IPS DF 6.9 (cell line): ENCODE results near the gene STIM1.
A peak's percentile ranks its signal among the peaks of the same experiment; 100 is the strongest.
"Not testable (repeated sequence)": the region's sequence is repeated elsewhere in the genome, so short reads cannot be mapped to it uniquely, and the experiment has no call there.

Source experiments
- DNase-seq: peaks from one replicate; pipeline ENCODE4 v3.0.0-alpha.2; 2013; ENCODE audit warnings: low read depth, low spot score
- H3K27ac ChIP-seq: one replicate; pipeline ENCODE4 v1.5.1; 2013; ENCODE audit warnings: low read length, control low read depth
- H3K27me3 ChIP-seq: 2 replicates; pipeline ENCODE4 v1.6.1; 2013; ENCODE audit warnings: mild to moderate bottlenecking, low read length; ENCODE audit not compliant: control insufficient read depth, insufficient read depth
- H3K36me3 ChIP-seq: 2 replicates; pipeline ENCODE4 v1.6.1; 2013; ENCODE audit warnings: low read length; ENCODE audit not compliant: control insufficient read depth, insufficient read depth
- H3K4me1 ChIP-seq: 2 replicates; pipeline ENCODE4 v1.6.1; 2013; ENCODE audit warnings: low read length; ENCODE audit not compliant: control insufficient read depth, insufficient read depth
- H3K4me3 ChIP-seq: 2 replicates; pipeline ENCODE4 v1.5.1; 2013; ENCODE audit warnings: mild to moderate bottlenecking, low read length
- H3K9me3 ChIP-seq: 2 replicates; pipeline ENCODE4 v1.6.1; 2013; ENCODE audit warnings: low read length, inconsistent platforms; ENCODE audit not compliant: control insufficient read depth, insufficient read depth
- WGBS: extraction: QIAGEN DNeasy Blood & Tissue Kit; methylation state at CpG from one replicate; pipeline ENCODE4 v1.1.7; 2013; ENCODE audit warnings: mixed read lengths, missing lambda C conversion rate; ENCODE audit not compliant: insufficient read length, insufficient coverage; 5-methylcytosine and 5-hydroxymethylcytosine counted together

Gene STIM1

DNA sequence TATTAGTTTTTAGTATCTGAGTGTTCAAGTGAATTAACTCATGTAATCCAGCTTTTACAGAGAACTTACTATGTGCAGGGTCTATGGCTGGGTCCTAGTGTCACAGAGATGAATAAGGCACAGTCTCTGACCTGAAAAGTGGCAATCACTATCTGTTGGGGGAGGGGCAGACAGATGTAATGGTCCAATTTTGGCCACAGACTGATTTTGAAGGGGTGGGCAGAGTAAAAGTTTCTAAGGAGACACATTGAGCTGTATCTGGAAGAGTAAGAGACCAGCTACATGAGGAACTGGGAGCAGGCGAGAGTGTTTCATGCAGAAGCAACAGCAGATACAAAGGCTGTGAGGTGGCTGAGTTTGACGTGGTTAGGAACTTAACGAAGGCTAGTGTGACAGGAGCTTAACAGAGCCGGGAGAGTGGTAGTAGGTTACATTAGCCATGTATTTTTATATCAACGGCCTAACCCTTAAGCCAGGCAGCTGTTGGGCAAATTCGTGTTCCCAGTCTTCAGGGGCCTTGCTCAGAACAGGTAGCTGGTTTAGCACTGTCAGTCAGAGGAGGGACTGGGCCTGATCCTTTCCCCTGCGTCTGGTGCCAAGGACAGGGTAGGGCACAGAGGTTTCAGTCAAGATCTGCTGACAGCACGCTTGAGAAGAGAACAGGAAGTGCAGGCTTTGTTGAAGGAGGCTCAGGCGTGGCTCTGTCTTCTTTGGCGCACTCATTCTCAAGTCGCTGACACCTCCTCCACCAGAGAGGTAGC is 1.4 kb upstream of the STIM1 start:
- Histone ChIP-seq H3K4me1 (0 out of 2 replicates have a peak, but pooled peaks cover 3% of the 10 kb centered on the region), H3K9me3 (no peaks in the 10 kb centered on the region), H3K27ac (no peak overlapping the region), H3K36me3 (no peaks in the 10 kb centered on the region), H3K4me3 (no peak overlapping the region), H3K27me3 (no peaks in the 10 kb centered on the region; the same call in 1 of the 2 replicates)
- DNase-seq, result no peak
- no CpG with 5 or more reads among the region's 11 CpGs for WGBS

DNA sequence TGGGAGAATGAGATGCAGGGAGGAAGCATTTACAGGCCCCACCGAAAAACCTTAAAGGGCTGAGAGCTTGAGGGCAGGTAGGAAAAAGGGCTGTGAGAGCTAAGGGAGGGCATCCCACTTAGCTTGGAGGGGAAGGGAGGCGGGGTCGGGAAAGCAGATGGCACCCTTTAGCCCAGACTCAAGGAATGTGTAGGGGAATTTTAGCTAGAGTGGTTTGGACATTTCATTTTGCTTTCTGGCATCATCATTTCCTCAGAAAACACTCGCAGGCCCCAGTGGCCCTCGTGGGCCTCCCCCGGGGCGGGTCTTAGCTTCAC is 846 bp upstream of the STIM1 start:
- H3K36me3 ChIP-seq, result no peaks in the 10 kb centered on the region
- WGBS, result no CpG with 5 or more reads among the region's 7 CpGs
- DNase-seq, result no peak
- no peaks in the 10 kb centered on the region for H3K9me3 ChIP-seq
- no peak overlapping the region for H3K27ac ChIP-seq
- no peaks in the 10 kb centered on the region; the same call in 1 of the 2 replicates for H3K27me3 ChIP-seq
- no peak overlapping the region; the same call in 1 of the 2 replicates for H3K4me3 ChIP-seq
- peaks cover 6% of the 10 kb centered on the region; the same call in 1 of the 2 replicates for H3K4me1 ChIP-seq

DNA sequence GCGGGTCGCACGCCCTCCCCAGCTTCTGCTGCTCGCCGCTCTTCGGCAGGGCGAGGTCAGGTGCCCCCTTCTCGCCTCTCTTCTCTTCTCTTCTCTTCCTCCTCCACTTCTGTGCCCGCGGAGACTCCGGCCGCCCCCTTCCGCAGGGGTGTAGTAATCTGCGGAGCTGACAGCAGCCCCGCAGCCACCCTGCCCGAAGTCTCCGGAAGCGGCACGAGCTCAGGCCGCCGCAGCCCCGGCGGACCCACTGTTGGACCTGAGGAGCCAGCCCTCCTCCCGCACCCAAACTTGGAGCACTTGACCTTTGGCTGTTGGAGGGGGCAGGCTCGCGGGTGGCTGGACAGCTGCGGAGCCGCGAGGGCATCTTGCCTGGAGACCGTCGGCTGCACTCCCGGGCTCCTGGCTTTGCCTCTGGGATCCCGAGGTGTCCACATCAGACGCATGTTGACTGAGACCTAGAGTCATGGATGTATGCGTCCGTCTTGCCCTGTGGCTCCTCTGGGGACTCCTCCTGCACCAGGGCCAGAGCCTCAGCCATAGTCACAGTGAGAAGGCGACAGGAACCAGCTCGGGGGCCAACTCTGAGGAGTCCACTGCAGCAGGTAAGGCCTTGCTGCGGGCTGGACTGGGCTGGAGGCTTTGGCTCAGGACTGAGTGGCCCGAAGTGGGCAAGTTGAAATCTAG is 486 bp downstream of the STIM1 start:
- H3K4me1 ChIP-seq, result peaks cover 6% of the 10 kb centered on the region; the same call in 1 of the 2 replicates
- no peak overlapping the region for H3K27ac ChIP-seq
- no peaks in the 10 kb centered on the region; the same call in 1 of the 2 replicates for H3K27me3 ChIP-seq
- peak overlapping the region; percentile 80; the same call in 1 of the 2 replicates for H3K4me3 ChIP-seq
- H3K36me3 ChIP-seq, result no peaks in the 10 kb centered on the region
- no peaks in the 10 kb centered on the region for H3K9me3 ChIP-seq
- DNase-seq, result no peak
- WGBS, result no CpG with 5 or more reads among the region's 40 CpGs

DNA sequence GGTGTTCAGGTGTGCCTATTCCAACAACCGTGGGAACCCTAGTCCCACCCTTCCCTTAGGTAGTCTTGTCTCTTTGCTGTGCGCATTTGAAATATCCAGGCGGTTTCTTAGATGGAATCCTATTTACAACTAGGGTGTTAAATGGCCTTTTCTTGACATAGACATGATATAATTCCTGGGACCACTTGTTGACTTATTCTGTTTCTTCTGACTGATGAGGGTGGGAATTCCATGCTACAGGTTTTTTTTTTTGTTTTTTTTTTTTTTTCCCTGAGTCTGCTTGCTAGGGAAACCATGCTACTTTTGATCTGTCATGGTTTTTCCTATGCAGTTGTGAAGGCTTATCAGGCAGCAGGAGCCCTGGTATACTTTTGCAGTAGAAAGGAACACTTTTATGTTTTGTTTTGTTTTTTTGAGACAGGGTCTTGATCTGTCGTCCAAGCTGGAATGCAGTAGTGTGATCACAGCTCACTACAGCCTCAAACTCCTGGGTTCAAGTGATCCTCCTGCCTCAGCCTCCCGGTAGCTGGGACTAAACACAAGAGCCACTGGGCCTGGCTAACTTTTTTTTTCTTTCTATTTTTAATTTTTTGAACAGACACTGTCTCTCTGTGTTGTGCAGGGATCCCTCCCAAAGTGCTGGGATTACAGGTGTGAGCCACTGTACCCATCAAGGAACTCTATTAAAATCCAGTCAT is 1.5 kb downstream of the STIM1 start:
- H3K36me3 ChIP-seq, result no peaks in the 10 kb centered on the region
- no peaks in the 10 kb centered on the region for H3K9me3 ChIP-seq
- no peak overlapping the region for H3K27ac ChIP-seq
- DNase-seq, result no peak
- peaks cover 6% of the 10 kb centered on the region; the same call in 1 of the 2 replicates for H3K4me1 ChIP-seq
- no peak overlapping the region for H3K4me3 ChIP-seq
- WGBS, result no CpG with 5 or more reads among the region's 5 CpGs
- H3K27me3 ChIP-seq, result no peaks in the 10 kb centered on the region; the same call in 1 of the 2 replicates

DNA sequence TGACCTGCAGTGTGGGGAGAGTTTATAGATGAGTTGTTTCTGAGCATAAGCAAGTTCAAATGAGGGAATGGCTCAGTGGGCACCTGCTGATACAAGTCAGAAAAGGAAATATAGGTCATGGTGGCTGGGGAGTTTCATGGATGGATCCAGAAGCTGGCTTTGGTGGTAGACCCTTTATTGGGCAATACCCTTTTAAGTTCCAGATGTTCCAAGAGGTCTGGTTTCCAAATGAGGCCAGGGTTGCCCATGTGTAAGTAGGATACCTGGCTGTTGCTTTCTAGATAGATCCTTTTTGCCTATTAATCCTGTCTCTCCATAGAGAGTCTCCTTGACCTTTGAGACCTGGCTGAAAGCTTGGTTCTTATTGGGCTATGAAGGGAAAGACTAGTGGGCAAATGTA is 2.2 kb downstream of the STIM1 start:
- Histone ChIP-seq H3K4me3 (no peak overlapping the region), H3K36me3 (no peaks in the 10 kb centered on the region), H3K27me3 (no peaks in the 10 kb centered on the region; the same call in 1 of the 2 replicates), H3K27ac (no peak overlapping the region), H3K9me3 (no peaks in the 10 kb centered on the region), H3K4me1 (peaks cover 7% of the 10 kb centered on the region; the same call in 1 of the 2 replicates)
- DNase-seq, result no peak

DNA sequence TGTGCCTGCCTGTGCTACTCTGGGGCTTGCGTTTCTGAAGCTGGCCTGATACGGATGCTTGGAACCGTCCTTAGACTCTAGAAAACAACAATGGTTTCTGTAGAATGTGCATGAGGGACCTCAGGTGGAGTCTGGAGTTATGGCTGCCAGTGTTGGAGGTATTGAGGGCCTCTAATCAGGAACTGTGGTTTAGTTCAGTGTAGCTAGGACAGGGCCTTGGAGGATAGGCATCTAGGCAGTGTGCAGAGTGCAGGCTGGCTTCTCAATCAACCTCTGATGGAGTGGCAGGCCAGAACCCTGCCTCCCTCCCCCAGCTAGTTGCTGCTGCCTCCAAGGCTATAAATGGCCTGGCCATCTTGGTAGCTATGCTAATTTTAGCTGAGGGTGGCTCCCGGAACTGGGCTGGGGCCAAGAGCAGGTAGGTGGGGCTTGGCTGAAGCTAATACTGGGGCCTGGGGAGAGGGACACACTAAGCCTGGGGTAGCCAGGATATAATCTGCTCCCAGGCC is 4.0 kb downstream of the STIM1 start:
- Histone ChIP-seq H3K9me3 (no peaks in the 10 kb centered on the region), H3K4me3 (no peak overlapping the region), H3K36me3 (no peaks in the 10 kb centered on the region), H3K4me1 (peaks cover 7% of the 10 kb centered on the region; the same call in 1 of the 2 replicates), H3K27me3 (no peaks in the 10 kb centered on the region; the same call in 1 of the 2 replicates), H3K27ac (no peak overlapping the region)
- WGBS, result no CpG with 5 or more reads among the region's 4 CpGs
- no peak for DNase-seq

DNA sequence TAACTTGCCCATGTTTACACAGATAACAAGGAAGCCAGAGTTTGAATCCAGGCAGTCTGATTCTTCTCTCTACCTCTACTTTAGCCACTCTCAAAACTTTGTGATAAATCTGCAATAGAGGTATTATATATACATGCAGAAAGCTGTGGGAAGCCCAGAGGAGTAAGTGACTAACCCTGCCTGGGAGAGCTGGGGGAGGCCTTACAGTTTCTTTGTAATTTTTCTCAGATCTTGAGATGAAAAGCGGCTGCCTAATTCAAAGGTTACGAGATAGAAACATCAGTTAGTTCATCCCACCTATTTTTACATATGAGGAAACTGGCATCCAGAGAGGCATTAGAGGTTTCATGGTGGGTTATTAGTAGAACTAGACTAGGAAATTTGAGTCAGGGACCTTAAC is 4.9 kb downstream of the STIM1 start:
- no peaks in the 10 kb centered on the region for H3K9me3 ChIP-seq
- H3K4me3 ChIP-seq, result no peak overlapping the region
- no CpG with 5 or more reads among the region's 2 CpGs for WGBS
- H3K4me1 ChIP-seq, result peaks cover 6% of the 10 kb centered on the region; the same call in 1 of the 2 replicates
- no peak overlapping the region for H3K27ac ChIP-seq
- no peaks in the 10 kb centered on the region; the same call in 1 of the 2 replicates for H3K27me3 ChIP-seq
- no peak for DNase-seq
- H3K36me3 ChIP-seq, result no peaks in the 10 kb centered on the region

DNA sequence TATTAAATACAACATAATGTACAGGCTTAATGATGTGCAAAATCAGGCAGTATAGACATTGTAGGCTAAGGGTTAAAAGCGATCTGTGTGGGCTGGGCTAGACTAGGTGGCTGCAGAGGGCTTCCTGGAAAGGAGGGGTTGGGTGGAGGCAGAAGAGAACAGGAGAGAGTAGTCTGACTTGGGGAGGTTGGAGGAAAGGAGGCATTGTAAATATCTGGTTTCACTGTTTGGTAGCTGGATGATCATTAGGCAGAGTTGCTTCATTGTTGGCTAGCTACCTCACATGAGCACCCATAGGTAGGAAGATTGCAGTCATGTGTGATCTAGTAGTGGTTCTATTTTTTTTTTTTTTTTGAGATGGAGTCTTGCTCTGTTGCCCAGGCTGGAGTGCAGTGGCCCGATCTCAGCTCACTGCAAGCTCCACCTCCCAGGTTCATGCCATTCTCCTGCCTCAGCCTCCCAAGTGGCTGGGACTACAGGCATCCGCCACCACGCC is 5.5 kb downstream of the STIM1 start:
- not testable (repeated sequence) for DNase-seq, H3K9me3 ChIP-seq, H3K4me3 ChIP-seq, H3K27ac ChIP-seq, H3K36me3 ChIP-seq, H3K27me3 ChIP-seq, H3K4me1 ChIP-seq
- WGBS, result no CpG with 5 or more reads among the region's 4 CpGs

DNA sequence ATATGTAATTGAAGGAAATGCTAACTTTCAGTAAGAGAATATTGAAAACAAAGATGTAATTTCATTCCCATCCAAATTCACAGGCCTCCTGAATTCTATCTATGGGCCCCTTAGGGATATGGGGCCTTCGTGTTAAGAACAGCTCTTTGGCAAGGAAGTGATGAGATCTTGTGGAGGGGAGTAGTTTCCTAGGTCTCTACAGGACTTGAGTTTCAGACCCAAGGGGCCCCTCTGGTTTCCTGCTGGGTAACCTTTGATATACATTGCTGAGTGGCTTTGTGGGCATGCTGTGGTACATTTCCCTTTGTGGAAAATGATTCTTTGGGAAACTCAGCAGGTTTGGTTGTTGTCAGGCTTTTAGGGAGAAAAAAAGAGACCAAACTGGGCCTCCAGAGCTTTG is 6.2 kb downstream of the STIM1 start:
- peaks cover 5% of the 10 kb centered on the region; the same call in 1 of the 2 replicates for H3K4me1 ChIP-seq
- no peaks in the 10 kb centered on the region for H3K36me3 ChIP-seq
- no CpG with 5 or more reads among the region's 1 CpG for WGBS
- H3K27me3 ChIP-seq, result no peaks in the 10 kb centered on the region; the same call in 1 of the 2 replicates
- no peak overlapping the region for H3K27ac ChIP-seq
- no peak for DNase-seq
- H3K9me3 ChIP-seq, result no peaks in the 10 kb centered on the region
- no peak overlapping the region for H3K4me3 ChIP-seq
